GM23338 (cell line): ENCODE results near the gene CNRIP1. TPM values are rescaled to one million over a fixed set of nuclear protein-coding genes. Genes with fewer than 3 reads are reported as not detected.
"Not testable (repeated sequence)": the region's sequence is repeated elsewhere in the genome, so short reads cannot be mapped to it uniquely, and the experiment has no call there.

Experiments used
- ATAC-seq: fragments of 200-7000 bp; cut with Tn5 transposase; 3 replicates; pipeline ENCODE4 v1.9.1; 2020
- DNase-seq: peaks from one replicate; pipeline ENCODE4 v3.0.0-alpha.2; 2015; ENCODE audit warnings: low spot score
- H2AFZ ChIP-seq: fragments of 200-600 bp; sonication (generic); 2 replicates; pipeline ENCODE4 v1.8.0; 2016; ENCODE audit warnings: antibody characterized with exemption, mild to moderate bottlenecking, moderate library complexity
- H3F3A ChIP-seq: fragments of 200-600 bp; sonication (generic); replicated peaks from 2 replicates; pipeline ENCODE4 v1.8.0; 2017; ENCODE audit warnings: antibody characterized with exemption, mixed run types, low read depth
- H3K27ac ChIP-seq: fragments of 200-600 bp; sonication (generic); 2 replicates; pipeline ENCODE4 v1.6.1; 2016; ENCODE audit warnings: low read depth
- H3K27me3 ChIP-seq: fragments of 200-600 bp; sonication (generic); 2 replicates; pipeline ENCODE4 v1.8.0; 2016; ENCODE audit warnings: mild to moderate bottlenecking, mixed run types, moderate library complexity; ENCODE audit not compliant: insufficient read depth
- H3K36me3 ChIP-seq: fragments of 200-600 bp; sonication (generic); 2 replicates; pipeline ENCODE4 v1.8.0; 2016; ENCODE audit warnings: mild to moderate bottlenecking; ENCODE audit not compliant: insufficient read depth
- H3K4me1 ChIP-seq: fragments of 200-600 bp; sonication (generic); 2 replicates; pipeline ENCODE4 v1.8.0; 2016; ENCODE audit warnings: mild to moderate bottlenecking, moderate library complexity; ENCODE audit not compliant: insufficient read depth
- H3K4me2 ChIP-seq: fragments of 200-600 bp; sonication (generic); 2 replicates; pipeline ENCODE4 v1.7.1; 2017; ENCODE audit warnings: mixed run types
- H3K4me3 ChIP-seq: fragments of 200-600 bp; sonication (generic); 2 replicates; pipeline ENCODE4 v1.6.1; 2016; ENCODE audit warnings: mixed run types
- H3K79me2 ChIP-seq: fragments of 200-600 bp; sonication (generic); replicated peaks from 2 replicates; pipeline ENCODE4 v1.8.0; 2017; ENCODE audit warnings: mild to moderate bottlenecking; ENCODE audit not compliant: insufficient read depth
- H3K9me2 ChIP-seq: fragments of 200-600 bp; sonication (generic); 2 replicates; pipeline ENCODE4 v1.8.0; 2017; ENCODE audit not compliant: insufficient read depth
- H4K20me1 ChIP-seq: fragments of 200-600 bp; sonication (generic); replicated peaks from 2 replicates; pipeline ENCODE4 v1.8.0; 2017; ENCODE audit warnings: mild to moderate bottlenecking; ENCODE audit not compliant: insufficient read depth
- H3K27ac Mint-ChIP-seq: 2 replicates; pipeline ENCODE4 v1.8.0; 2020; ENCODE audit warnings: inconsistent platforms, mild to moderate bottlenecking, moderate library complexity, mixed read lengths
- H3K27me3 Mint-ChIP-seq: 3 replicates; pipeline ENCODE4 v1.8.0; 2022; ENCODE audit warnings: low read depth, mild to moderate bottlenecking, moderate library complexity, mixed read lengths, inconsistent platforms; ENCODE audit not compliant: insufficient read depth, poor library complexity
- H3K36me3 Mint-ChIP-seq: 3 replicates; pipeline ENCODE4 v1.8.0; 2021; ENCODE audit warnings: low read depth, mild to moderate bottlenecking, inconsistent platforms, moderate library complexity, mixed read lengths
- H3K4me1 Mint-ChIP-seq: 3 replicates; pipeline ENCODE4 v1.8.0; 2020; ENCODE audit warnings: mild to moderate bottlenecking, inconsistent platforms, mixed read lengths
- H3K4me3 Mint-ChIP-seq: 3 replicates; pipeline ENCODE4 v1.8.0; 2021; ENCODE audit warnings: moderate library complexity, mild to moderate bottlenecking, inconsistent platforms, mixed read lengths
- H3K9me3 Mint-ChIP-seq: 3 replicates; pipeline ENCODE4 v1.8.0; 2020; ENCODE audit warnings: moderate library complexity, mild to moderate bottlenecking, inconsistent platforms, mixed read lengths
- CREB1 ChIP-seq: fragments of 250-450 bp; sonication (Bioruptor Pico); IDR thresholded peaks from 2 replicates; pipeline ENCODE4 v1.5.0; 2020; ENCODE audit warnings: low read depth, mild to moderate bottlenecking, moderate library complexity
- EZH2 ChIP-seq: fragments of 200-600 bp; sonication (generic); IDR thresholded peaks from one replicate; pipeline ENCODE4 v1.8.0; 2017; ENCODE audit warnings: antibody characterized with exemption, mild to moderate bottlenecking, low read depth; ENCODE audit not compliant: unreplicated experiment
- EZH2phosphoT487 ChIP-seq: fragments of 200-600 bp; sonication (generic); IDR thresholded peaks from one replicate; pipeline ENCODE4 v1.8.1; 2018; ENCODE audit warnings: antibody characterized with exemption; ENCODE audit not compliant: unreplicated experiment
- POLR2AphosphoS5 ChIP-seq: IDR thresholded peaks from 2 replicates; pipeline ENCODE4 v1.6.1; 2016; ENCODE audit warnings: antibody characterized with exemption, low read depth
- STAT1 ChIP-seq: IDR thresholded peaks from one replicate; pipeline ENCODE4 v1.6.1; 2016; ENCODE audit warnings: antibody characterized with exemption; ENCODE audit not compliant: unreplicated experiment
- polyA plus RNA-seq: library from polyadenylated mRNA; unstranded; fragments of >200 nt; fragmentation: Nextera tagmentation; extraction: Ambion mirVana; gene quantifications from 2 replicates; pipeline ENCODE4 v1.2.1, GENCODE V29; 2016
- total RNA-seq: library from RNA; depleted of rRNA; stranded (reverse); fragments of >200 nt; shearing (Covaris generic); gene quantifications from 2 replicates; pipeline ENCODE4 v1.2.3, GENCODE V29; 2014

CNRIP1 gene
- total and polyA plus RNA-seq, 2 experiments from 2014 or later, result 5.9 to 6.9 TPM

GRCh38 chr2:68303902-68304272 lies 15.9 kb downstream of the CNRIP1 start:
- H3K36me3 Mint-ChIP-seq, DNase-seq, H3K79me2 ChIP-seq, H3K36me3 ChIP-seq, H4K20me1 ChIP-seq, H3K4me1 ChIP-seq, H3K4me2 ChIP-seq, H3K27ac ChIP-seq, H3K4me1 Mint-ChIP-seq, H3K27me3 Mint-ChIP-seq, ATAC-seq, H3K9me2 ChIP-seq, H3K27me3 ChIP-seq, H3K27ac Mint-ChIP-seq, H3K4me3 Mint-ChIP-seq, H3K9me3 Mint-ChIP-seq, H3F3A ChIP-seq, H3K4me3 ChIP-seq, H2AFZ ChIP-seq: not testable (repeated sequence)

DNA sequence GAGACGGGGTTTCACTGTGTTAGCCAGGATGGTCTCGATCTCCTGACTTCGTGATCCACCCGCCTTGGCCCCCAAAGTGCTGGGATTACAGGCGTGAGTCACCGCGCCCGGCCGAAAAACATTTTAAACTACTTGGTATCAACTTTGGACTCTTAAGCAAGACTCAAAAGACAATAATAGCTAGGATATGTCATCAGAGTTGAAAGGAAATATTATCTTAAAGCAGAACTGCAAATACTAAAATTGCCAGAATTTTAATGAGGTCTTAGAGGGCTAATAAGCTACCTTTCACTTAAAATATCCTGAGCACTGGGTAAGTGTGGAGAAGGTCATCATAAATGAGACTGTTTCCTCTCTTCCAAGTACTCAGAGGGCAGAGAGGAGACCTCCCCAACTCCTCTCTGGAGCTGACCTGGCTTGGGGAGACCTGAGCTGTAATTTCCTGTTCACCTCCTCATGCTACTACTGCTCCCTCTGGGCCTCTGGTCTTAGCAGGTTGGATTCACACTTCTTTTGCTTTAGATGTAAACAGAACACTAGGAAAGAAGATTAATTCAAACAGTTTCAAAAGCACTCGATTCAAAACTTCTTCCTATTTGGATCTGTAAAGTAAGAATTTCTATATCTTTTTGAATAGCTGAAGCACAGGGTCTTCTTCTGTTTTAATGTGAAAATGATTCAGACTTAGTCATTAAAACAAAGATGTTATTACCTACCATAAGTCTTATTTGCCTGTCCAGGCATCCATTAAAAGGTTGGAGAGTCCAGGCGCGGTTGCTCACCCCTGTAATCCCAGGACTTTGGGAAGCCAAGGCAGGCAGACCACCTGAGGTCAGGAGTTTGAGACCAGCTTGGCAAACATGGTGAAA lies 16.5 kb downstream of the CNRIP1 start:
- no peak for DNase-seq
- Histone ChIP-seq H3K4me3 (no peak overlapping the region), H3K79me2 (no peaks in the 10 kb centered on the region), H3K36me3 (no peaks in the 10 kb centered on the region), H3K4me2 (no peak overlapping the region), H3K9me2 (no peaks in the 10 kb centered on the region), H3K4me1 (no peaks in the 10 kb centered on the region), H4K20me1 (no peaks in the 10 kb centered on the region; the same call in 1 of the 2 replicates), H3K27ac (no peak overlapping the region), H3F3A (no peaks in the 10 kb centered on the region), H3K27me3 (no peaks in the 10 kb centered on the region), H2AFZ (no peak overlapping the region)
- H3K9me3 Mint-ChIP-seq, result no peaks in the 10 kb centered on the region
- TF ChIP-seq CREB1 (CRISPR knock-in tag), result no peak
- no peak for TF ChIP-seq STAT1
- no peak for TF ChIP-seq EZH2phosphoT487
- TF ChIP-seq POLR2AphosphoS5, result no peak
- no peaks in the 10 kb centered on the region for H3K36me3 Mint-ChIP-seq
- peaks cover 2% of the 10 kb centered on the region for H3K27me3 Mint-ChIP-seq
- no peak for ATAC-seq
- no peak overlapping the region for H3K4me3 Mint-ChIP-seq
- H3K27ac Mint-ChIP-seq, result no peak overlapping the region
- no peaks in the 10 kb centered on the region for H3K4me1 Mint-ChIP-seq

DNA sequence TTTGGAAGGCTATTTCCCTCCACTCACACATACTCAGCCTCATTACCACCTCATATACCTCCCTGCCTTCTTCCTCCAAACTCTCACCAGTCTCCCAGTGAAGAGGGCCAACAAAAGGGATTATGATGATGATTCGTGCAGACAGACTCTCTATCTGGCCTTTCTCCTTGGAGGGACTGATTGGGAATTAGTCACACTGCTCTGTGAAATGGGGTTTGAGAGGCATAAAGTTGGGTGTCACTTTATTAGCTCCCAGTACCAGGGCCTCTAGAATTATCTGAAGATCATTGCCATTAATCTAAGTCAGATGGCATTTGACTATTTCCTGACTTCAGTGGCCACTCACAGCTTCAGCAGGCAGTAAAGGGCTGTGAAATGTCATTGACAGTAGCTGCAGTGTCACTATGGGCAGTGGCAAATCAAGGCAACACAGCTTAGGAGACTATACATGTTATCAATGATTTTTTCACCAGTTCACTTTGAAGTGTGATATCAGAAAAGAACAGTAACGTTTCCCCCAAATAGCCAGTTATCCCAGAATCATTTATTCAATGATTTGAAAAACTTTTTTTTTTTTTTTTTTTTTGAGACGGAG lies 17.4 kb downstream of the CNRIP1 start:
- DNase-seq (no peak), ATAC-seq (no peak)
- H3K4me2 ChIP-seq, result no peak overlapping the region
- Mint-ChIP-seq H3K36me3 (no peaks in the 10 kb centered on the region), H3K4me1 (no peaks in the 10 kb centered on the region), H3K27me3 (peaks cover 2% of the 10 kb centered on the region), H3K4me3 (no peak overlapping the region), H3K27ac (no peak overlapping the region), H3K9me3 (no peaks in the 10 kb centered on the region)
- H3K79me2 ChIP-seq, result no peaks in the 10 kb centered on the region
- no peaks in the 10 kb centered on the region for H3K9me2 ChIP-seq
- H3F3A ChIP-seq, result no peaks in the 10 kb centered on the region
- H4K20me1 ChIP-seq, result no peaks in the 10 kb centered on the region; the same call in 1 of the 2 replicates
- no peak overlapping the region for H2AFZ ChIP-seq
- H3K27ac ChIP-seq, result no peak overlapping the region
- no peaks in the 10 kb centered on the region for H3K36me3 ChIP-seq
- H3K27me3 ChIP-seq, result no peaks in the 10 kb centered on the region
- no peaks in the 10 kb centered on the region for H3K4me1 ChIP-seq
- TF ChIP-seq EZH2phosphoT487, result no peak
- TF ChIP-seq EZH2, result no peak
- no peak for TF ChIP-seq POLR2AphosphoS5
- no peak overlapping the region for H3K4me3 ChIP-seq
